GM19238 (cell line): ENCODE results near the gene USP17L19.
"Not testable (repeated sequence)": the region's sequence is repeated elsewhere in the genome, so short reads cannot be mapped to it uniquely, and the experiment has no call there.

Experiments used
- DNase-seq: peaks from one replicate; pipeline ENCODE4 v3.0.0; 2011; ENCODE audit warnings: low spot score; ENCODE audit not compliant: insufficient read length

The USP17L19 gene

GRCh38 chr4:9253078-9253477 lies at the start of gene USP17L19:
Gene USP17L19 (plus strand): TSS chr4:9253378. CDS start chr4:9253378, 0 bp downstream.
- not testable (repeated sequence) for DNase-seq

GRCh38 chr4:9210357-9210756 lies 42.8 kb upstream of the USP17L19 start, which contains the start of gene USP17L10:
Gene USP17L10 (plus strand): TSS chr4:9210657. CDS start chr4:9210657, 0 bp downstream.
- not testable (repeated sequence) for DNase-seq

- not testable (repeated sequence) for DNase-seq
Measured at GRCh38 chr4:9214701-9215100, 38.5 kb upstream of the USP17L19 start.

- not testable (repeated sequence) for DNase-seq
Measured at GRCh38 chr4:9215105-9215504, 38.1 kb upstream of the USP17L19 start, which contains the start of gene USP17L11. Gene USP17L11 (plus strand): TSS chr4:9215405. CDS start chr4:9215405, 0 bp downstream.

GRCh38 chr4:9219852-9220251 lies 33.3 kb upstream of the USP17L19 start, which contains the start of gene USP17L12:
Gene USP17L12 (plus strand): TSS chr4:9220152. CDS start chr4:9220152, 0 bp downstream.
- not testable (repeated sequence) for DNase-seq

- not testable (repeated sequence) for DNase-seq
Measured at GRCh38 chr4:9224596-9224995, 28.6 kb upstream of the USP17L19 start, which contains the start of gene USP17L13. Gene USP17L13 (plus strand): TSS chr4:9224896. CDS start chr4:9224896, 0 bp downstream.

GRCh38 chr4:9230249-9230648 lies 22.9 kb upstream of the USP17L19 start:
- DNase-seq, result not testable (repeated sequence)

- DNase-seq, result not testable (repeated sequence)
Measured at GRCh38 chr4:9234085-9234484, 19.1 kb upstream of the USP17L19 start, which contains the start of gene USP17L15. Gene USP17L15 (plus strand): TSS chr4:9234385. CDS start chr4:9234385, 0 bp downstream.

GRCh38 chr4:9238461-9238860 lies 14.7 kb upstream of the USP17L19 start:
- DNase-seq, result not testable (repeated sequence)

GRCh38 chr4:9243579-9243978 lies 9.6 kb upstream of the USP17L19 start, which contains the start of gene USP17L17:
Gene USP17L17 (plus strand): TSS chr4:9243879. CDS start chr4:9243879, 0 bp downstream.
- DNase-seq, result not testable (repeated sequence)

- not testable (repeated sequence) for DNase-seq
Measured at GRCh38 chr4:9247953-9248680, 5.1 kb upstream of the USP17L19 start, which contains the start of gene USP17L18. Gene USP17L18 (plus strand): TSS chr4:9248630. CDS start chr4:9248630, 0 bp downstream.

- not testable (repeated sequence) for DNase-seq
Measured at GRCh38 chr4:9257824-9258223, 4.6 kb downstream of the USP17L19 start, which contains the start of gene USP17L20. Gene USP17L20 (plus strand): TSS chr4:9258124. CDS start chr4:9258124, 0 bp downstream.

GRCh38 chr4:9262572-9262971 lies 9.4 kb downstream of the USP17L19 start, which contains the start of gene USP17L21:
Gene USP17L21 (plus strand): TSS chr4:9262872. CDS start chr4:9262872, 0 bp downstream.
- DNase-seq, result not testable (repeated sequence)

GRCh38 chr4:9267319-9267718 lies 14.1 kb downstream of the USP17L19 start, which contains the start of gene USP17L22:
Gene USP17L22 (plus strand): TSS chr4:9267619. CDS start chr4:9267619, 0 bp downstream.
- DNase-seq, result not testable (repeated sequence)

GRCh38 chr4:9271719-9272118 lies 18.5 kb downstream of the USP17L19 start:
- DNase-seq, result not testable (repeated sequence)
